HFFc6 (cell line): Measurements from ENCODE around the gene BUB1. TPM values are rescaled to one million over a fixed set of nuclear protein-coding genes. Genes with fewer than 3 reads are reported as not detected.

ENCODE experiments used
- DNase-seq: peaks from one replicate; pipeline ENCODE4 v3.0.0-alpha.2; 2018
- H3K27ac Mint-ChIP-seq: 2 replicates; pipeline ENCODE4 v1.8.0; 2020; ENCODE audit warnings: mild to moderate bottlenecking, mixed read lengths
- H3K27me3 Mint-ChIP-seq: 2 replicates; pipeline ENCODE4 v1.8.0; 2021; ENCODE audit warnings: mild to moderate bottlenecking, moderate library complexity, mixed read lengths; ENCODE audit not compliant: insufficient read depth
- H3K36me3 Mint-ChIP-seq: 2 replicates; pipeline ENCODE4 v1.8.0; 2021; ENCODE audit warnings: low read depth, mixed read lengths
- H3K4me1 Mint-ChIP-seq: 2 replicates; pipeline ENCODE4 v1.8.0; 2020; ENCODE audit warnings: low read depth, mixed read lengths
- H3K4me3 Mint-ChIP-seq: 2 replicates; pipeline ENCODE4 v1.8.0; 2020; ENCODE audit warnings: mild to moderate bottlenecking, moderate library complexity, mixed read lengths
- H3K9me3 Mint-ChIP-seq: 2 replicates; pipeline ENCODE4 v1.8.0; 2020; ENCODE audit warnings: mild to moderate bottlenecking, mixed read lengths
- total RNA-seq, 6 experiments: library from RNA; stranded (reverse); fragmentation: NEBNext Ultra II Directional; extraction: Animal tissue kit (Norgen Biotek cat#: 25700); gene quantifications; 2 replicates in 1 of 6; 3 replicates in 5 of 6; pipeline ENCODE4 v1.2.3, GENCODE V29; 2021
- TF ChIP-seq, protein P1 (sequence below): fragments of 200-600 bp; sonication (generic); IDR thresholded peaks from 2 replicates; pipeline ENCODE4 v1.5.0; 2021; ENCODE audit warnings: antibody characterized with exemption, mild to moderate bottlenecking

BUB1 gene
- total RNA-seq, 6 experiments from 2014 or later = 16.6 to 52.3 (median 47.6) TPM

DNA sequence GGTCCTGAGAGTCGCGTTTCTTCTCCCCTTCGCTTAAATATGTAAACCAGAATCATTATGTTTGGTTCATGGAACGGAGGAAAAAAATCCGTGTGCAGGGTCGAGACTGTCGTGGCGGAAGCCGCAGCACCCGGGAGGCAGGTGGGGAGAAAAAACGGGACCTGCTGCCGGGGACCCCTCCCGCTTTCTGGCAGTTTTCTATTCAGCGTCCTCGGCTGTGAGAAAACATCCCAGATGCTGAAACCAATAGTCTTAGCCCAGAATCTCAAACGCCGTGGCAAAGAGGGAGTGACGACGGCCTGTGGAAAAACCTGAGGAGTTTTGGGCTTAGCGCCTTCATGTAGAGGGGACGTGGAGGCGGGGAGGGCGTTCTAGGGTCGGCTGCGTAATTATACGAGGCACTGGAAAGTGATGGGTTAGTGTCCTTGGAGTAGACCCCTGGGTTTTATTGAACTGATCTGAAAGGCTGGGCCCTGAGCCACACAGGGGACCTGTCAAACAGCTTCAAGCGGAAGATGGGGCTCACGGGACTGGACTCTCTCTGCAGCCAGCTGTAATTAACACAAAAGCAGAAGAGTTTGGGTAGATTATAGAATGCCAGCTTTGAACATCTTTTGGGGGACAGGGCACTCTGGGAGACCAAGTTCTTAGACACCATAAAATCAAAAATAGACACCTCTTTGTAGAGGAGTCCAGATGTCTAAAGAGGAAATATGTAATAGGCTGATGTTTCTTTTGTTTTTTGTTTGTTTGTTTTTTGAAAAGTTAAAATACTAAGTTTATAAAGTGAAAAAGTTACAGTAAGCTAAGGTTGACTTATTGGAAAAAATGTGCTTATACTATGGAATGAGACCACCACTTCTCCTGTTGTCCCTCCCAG, 834 bp upstream of the BUB1 start:
- peak overlapping the region; percentile 98 for H3K4me3 Mint-ChIP-seq
- peaks cover 13% of the 10 kb centered on the region for H3K27me3 Mint-ChIP-seq
- H3K27ac Mint-ChIP-seq = peak overlapping the region; percentile 98
- DNase-seq = peak; percentile 9
- no peaks in the 10 kb centered on the region for H3K9me3 Mint-ChIP-seq
- peaks cover 13% of the 10 kb centered on the region; the same call in 1 of the 2 replicates for H3K36me3 Mint-ChIP-seq
- peaks cover 45% of the 10 kb centered on the region for H3K4me1 Mint-ChIP-seq
- TF ChIP-seq, protein P1, sequence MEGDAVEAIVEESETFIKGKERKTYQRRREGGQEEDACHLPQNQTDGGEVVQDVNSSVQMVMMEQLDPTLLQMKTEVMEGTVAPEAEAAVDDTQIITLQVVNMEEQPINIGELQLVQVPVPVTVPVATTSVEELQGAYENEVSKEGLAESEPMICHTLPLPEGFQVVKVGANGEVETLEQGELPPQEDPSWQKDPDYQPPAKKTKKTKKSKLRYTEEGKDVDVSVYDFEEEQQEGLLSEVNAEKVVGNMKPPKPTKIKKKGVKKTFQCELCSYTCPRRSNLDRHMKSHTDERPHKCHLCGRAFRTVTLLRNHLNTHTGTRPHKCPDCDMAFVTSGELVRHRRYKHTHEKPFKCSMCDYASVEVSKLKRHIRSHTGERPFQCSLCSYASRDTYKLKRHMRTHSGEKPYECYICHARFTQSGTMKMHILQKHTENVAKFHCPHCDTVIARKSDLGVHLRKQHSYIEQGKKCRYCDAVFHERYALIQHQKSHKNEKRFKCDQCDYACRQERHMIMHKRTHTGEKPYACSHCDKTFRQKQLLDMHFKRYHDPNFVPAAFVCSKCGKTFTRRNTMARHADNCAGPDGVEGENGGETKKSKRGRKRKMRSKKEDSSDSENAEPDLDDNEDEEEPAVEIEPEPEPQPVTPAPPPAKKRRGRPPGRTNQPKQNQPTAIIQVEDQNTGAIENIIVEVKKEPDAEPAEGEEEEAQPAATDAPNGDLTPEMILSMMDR = no peak

GRCh38 chr2:110677080-110677479, 783 bp downstream of the BUB1 start:
- H3K27me3 Mint-ChIP-seq = peaks cover 13% of the 10 kb centered on the region
- H3K4me1 Mint-ChIP-seq = peaks cover 45% of the 10 kb centered on the region
- peak overlapping the region; percentile 98 for H3K4me3 Mint-ChIP-seq
- H3K36me3 Mint-ChIP-seq = peaks cover 13% of the 10 kb centered on the region; the same call in 1 of the 2 replicates
- TF ChIP-seq, protein P1 = no peak
- H3K27ac Mint-ChIP-seq = peak overlapping the region; percentile 84
- H3K9me3 Mint-ChIP-seq = no peaks in the 10 kb centered on the region
- DNase-seq = no peak

- DNase-seq = no peak
- Mint-ChIP-seq H3K4me1 (peaks cover 45% of the 10 kb centered on the region), H3K36me3 (peaks cover 13% of the 10 kb centered on the region; the same call in 1 of the 2 replicates), H3K27ac (peak overlapping the region; percentile 38), H3K9me3 (no peaks in the 10 kb centered on the region), H3K4me3 (peak overlapping the region; percentile 98; the same call in 1 of the 2 replicates), H3K27me3 (peaks cover 8% of the 10 kb centered on the region)
- TF ChIP-seq, protein P1 = no peak
Measured at GRCh38 chr2:110675679-110676078, 2.2 kb downstream of the BUB1 start.

- Mint-ChIP-seq H3K36me3 (peaks cover 13% of the 10 kb centered on the region; the same call in 1 of the 2 replicates), H3K4me1 (peaks cover 45% of the 10 kb centered on the region), H3K4me3 (peak overlapping the region; percentile 65), H3K27me3 (peaks cover 5% of the 10 kb centered on the region; the same call in 1 of the 2 replicates), H3K27ac (peak overlapping the region; percentile 82), H3K9me3 (no peaks in the 10 kb centered on the region)
- TF ChIP-seq, protein P1 = no peak
- peak; percentile 46 for DNase-seq
Measured at GRCh38 chr2:110674620-110675555, 3.0 kb downstream of the BUB1 start.

DNA sequence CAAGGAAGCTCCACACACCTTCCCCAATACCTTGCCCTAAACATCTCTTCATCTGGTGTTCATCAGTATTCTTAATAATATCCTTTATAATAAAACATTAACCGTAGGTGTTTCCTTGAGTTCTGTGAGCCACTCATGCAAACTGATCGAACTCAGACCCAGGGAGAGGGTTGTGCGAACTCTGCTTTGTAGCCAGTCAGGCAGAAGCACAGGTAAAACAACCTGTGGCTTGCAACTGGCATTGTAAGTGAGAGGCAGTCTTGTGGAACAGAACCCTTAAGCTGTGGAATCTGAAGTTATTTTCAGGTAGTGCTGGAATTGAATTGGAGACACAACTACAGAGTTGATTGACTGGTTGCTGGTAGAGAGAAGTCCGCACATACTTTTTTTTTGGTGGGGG, 4.7 kb downstream of the BUB1 start:
- no peak for DNase-seq
- H3K4me3 Mint-ChIP-seq = no peak overlapping the region
- H3K27ac Mint-ChIP-seq = no peak overlapping the region
- peaks cover 2% of the 10 kb centered on the region; the same call in 1 of the 2 replicates for H3K27me3 Mint-ChIP-seq
- peaks cover 31% of the 10 kb centered on the region for H3K4me1 Mint-ChIP-seq
- H3K9me3 Mint-ChIP-seq = no peaks in the 10 kb centered on the region
- TF ChIP-seq, protein P1 = no peak
- H3K36me3 Mint-ChIP-seq = peaks cover 22% of the 10 kb centered on the region; the same call in 1 of the 2 replicates
